DMS53 (cell line): Measurements from ENCODE around the gene CDKN2B.
"Not testable (repeated sequence)": the region's sequence is repeated elsewhere in the genome, so short reads cannot be mapped to it uniquely, and the experiment has no call there.

ENCODE experiments used
- DNase-seq: peaks from one replicate; lab custom pipeline; 2025; lab: John Stamatoyannopoulos, UW

CDKN2B gene, protein sequence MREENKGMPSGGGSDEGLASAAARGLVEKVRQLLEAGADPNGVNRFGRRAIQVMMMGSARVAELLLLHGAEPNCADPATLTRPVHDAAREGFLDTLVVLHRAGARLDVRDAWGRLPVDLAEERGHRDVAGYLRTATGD

DNA sequence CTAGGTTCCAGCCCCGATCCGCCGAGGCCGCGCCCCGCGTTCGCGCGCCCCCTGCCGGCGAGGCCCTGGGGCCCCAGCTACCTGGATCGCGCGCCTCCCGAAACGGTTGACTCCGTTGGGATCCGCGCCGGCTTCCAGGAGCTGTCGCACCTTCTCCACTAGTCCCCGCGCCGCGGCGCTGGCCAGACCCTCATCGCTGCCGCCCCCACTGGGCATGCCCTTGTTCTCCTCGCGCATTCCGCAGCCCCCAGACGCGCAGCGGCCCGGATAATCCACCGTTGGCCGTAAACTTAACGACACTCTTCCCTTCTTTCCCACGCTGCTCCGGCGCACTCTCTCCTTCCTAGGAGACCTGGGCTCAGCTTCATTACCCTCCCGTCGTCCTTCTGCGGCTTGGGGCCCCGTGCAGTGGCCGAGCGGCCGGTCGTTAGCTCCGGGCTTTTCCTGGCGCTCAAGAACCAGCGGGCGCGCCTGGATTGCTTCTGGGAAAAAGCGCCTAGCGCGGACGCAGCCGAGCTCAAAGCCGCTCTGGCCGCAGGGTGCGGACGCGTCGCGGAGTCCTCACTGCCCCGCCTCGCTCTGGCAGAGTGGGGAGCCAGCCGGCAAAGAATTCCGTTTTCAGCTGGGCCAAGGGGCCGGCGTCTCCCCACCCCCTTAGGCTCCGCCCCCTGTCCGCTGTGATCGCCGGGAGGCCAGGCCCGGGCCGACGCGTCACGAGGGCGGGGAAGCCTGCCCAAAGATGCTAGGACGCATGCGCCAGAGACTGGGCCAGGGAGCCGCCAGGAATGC, at the start of gene CDKN2B:
Gene CDKN2B (minus strand): TSS at position 589 of the 789 bp plus-strand sequence. CDS start 352 bp downstream, at position 237.
- DNase-seq = peak; percentile 95

DNA sequence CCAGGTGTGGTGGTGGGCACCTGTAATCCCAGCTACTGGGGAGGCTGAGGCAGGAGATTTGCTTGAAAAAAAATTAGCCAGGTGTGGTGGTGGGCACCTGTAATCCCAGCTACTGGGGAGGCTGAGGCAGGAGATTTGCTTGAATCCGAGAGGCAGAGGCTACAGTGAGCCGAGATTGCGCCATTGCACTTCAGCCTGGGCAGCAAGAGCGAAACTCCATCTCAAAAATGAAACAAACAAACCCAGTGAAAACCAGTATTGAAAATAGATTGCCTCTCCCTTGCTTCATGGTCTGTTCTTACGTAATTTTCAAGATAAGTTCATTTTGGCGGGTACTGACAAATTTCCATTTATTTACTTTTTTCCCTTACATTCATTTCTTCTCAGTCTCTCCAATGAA, 48.9 kb upstream of the CDKN2B start:
- DNase-seq = not testable (repeated sequence)

DNA sequence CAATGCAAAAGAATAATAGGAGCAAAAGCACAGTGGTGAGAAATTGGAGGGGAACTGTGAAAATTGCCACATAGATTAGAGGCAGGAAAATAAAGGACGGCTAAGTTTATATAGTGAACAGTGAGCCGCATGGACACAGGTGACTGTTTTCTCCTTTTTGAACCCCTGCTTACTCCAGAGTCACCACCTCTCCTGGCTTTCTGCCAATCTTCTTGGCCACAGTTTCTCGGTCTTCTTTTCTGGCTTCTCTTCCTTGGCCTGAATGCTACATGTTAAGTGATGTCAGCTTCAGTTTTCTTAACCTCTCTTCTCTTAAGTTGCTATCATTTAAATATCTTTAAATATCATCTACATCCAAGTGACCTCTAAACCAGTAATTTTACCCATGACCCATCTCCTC, 47.3 kb upstream of the CDKN2B start:
- no peak for DNase-seq

DNA sequence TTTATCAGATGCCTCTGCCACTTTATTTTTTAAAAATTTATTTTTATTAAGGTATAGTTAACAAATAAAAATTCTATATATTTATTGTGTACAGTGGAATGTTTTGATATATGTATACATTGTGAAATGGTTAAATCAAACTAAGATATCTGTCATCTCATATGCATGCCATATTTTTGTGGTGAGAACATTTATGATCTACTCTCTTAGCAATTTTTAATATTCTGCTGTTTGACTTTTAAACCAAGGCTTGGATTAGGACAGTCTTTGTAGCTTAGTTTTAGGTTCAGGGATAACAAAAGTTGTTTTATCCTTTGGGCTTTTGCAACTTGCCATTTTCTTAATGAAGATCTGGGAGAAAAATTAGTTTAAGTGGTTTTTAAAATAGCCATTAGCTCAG, 46.0 kb upstream of the CDKN2B start:
- DNase-seq = no peak

DNA sequence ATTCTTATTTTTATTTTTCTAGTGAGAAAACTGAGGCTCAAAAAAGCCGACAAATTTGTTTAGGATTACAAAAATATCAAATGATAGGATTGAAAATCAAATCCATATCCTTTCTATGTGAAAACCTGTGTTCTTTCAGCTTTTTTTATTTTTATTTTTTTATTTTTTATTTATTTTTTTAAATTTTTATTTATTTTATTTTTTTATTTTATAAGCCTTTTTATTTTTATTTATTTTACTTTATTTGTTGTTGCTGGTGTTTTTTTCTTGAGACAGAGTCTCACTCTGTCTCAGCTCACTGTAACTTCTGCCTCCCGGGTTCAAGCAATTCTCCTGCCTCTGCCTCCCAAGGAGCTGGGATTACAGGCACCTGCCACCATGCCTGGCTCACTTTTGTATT, 45.4 kb upstream of the CDKN2B start:
- DNase-seq = no peak

DNA sequence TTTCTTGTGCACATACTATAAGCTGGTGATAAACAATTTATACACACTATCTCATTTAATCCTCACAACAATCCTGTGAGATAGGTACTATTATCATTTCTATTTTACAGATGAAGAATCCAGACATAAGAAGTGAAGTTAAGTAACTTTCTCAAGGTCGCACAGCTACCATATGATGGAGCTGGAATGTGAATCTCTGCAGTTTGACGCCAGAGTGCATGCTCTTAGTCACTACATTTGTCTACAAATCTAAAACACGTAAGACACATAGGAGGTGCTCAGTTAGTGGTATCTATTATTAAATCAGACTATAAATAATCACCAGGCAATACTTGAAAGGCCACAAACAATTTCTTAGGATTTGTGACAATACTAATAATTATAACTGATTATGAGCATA, 45.0 kb upstream of the CDKN2B start:
- no peak for DNase-seq

DNA sequence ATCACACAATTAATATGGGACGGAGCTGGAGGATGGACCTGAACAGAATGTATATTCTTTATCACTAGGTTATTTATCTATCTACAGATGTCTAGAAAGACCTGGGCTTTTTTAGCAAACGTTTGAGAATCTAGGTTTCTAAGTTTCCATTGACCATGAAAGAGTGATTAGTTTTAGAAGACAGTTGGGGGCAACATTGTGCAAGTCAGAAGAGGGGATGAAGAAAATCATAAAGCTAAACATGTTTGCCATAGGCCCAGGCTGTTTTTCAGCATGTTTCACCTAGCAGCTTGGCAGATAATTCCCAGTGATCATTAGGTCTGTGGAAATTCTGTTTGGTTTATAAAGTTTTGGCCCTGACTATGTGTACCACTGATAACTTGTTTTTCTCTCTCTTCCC, 44.1 kb upstream of the CDKN2B start:
- no peak for DNase-seq

DNA sequence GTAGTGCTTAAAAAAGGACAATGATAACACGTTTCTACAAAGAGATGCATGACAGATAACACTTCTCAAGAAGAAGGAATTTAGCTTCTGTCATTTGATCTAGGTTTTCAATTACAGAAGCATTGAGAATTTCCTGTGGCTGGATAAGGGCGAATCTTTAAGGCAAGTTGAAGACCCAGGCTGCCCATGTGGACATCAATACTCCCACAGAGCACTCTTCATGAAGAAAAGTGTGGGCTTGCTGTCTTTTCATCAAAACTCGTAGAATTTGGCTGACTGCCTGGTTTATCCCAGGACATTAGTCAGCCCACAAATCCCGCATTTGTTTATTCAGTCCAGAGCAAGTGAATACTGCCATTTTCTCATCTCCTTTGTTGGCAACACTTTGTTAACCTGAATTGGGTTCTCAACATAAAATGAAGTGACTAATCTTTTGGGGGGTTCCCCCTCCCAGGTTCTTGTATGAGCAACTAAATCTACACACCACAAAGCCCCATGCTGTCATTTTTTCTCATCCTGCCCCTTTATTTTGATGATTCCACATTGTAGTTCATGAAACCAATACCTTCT, 43.4 kb upstream of the CDKN2B start:
- DNase-seq = peak; percentile 32

DNA sequence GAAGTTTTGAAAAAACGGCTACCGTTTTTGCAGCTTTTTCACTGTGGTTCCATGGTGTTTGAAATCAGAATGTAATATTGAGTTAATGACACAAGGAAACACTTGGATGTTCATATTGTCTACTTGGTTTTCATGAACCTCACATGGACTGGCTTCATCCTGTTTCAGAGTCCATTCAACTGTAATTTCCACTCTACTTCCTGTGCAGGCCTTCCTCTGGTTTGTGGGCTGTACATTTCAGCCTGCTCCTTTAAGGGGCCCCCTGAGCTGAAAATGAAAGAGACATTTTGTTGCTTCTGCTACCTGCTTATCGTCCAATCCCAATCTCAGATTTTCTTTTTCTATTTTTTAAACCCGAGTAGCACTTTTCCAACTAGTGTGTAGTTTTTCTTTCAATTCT, 41.8 kb upstream of the CDKN2B start:
- no peak for DNase-seq

DNA sequence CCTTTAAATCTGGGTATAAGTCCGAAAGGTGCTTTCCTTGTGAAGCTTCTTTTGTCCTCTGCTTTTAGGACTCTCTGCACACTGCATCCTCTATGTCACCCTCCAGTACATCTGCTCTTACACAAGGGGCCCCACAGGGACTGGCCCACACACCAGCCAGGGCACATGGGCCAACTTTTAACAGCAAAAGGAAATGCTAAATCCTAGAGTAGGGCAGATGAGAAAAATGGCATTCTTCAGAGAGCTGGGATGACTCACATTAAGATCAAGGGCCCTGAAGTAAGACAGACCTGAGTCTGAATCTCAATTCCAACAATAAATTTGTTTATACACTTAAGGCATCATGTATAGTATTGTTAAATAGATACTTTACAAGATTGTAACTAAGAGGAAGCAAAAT, 40.3 kb upstream of the CDKN2B start:
- no peak for DNase-seq

DNA sequence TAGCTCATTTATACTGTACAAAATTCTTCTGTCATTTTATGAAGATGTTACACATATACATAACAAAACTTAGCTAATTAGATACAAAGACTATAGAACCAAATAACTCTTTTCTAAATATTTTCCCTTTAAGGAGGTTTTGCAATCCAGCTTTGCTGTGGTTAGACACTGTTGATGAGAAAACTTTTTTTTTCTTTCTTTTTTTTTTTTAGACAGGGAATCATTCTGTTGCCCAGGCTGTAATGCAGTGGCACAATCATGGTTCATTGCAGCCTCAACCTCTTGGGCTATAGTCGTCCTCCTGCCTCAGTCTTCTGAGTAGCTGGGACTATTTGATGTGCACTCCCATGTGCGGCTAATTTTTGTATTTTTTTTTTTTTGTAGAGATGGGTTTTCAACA, 38.5 kb upstream of the CDKN2B start:
- no peak for DNase-seq

DNA sequence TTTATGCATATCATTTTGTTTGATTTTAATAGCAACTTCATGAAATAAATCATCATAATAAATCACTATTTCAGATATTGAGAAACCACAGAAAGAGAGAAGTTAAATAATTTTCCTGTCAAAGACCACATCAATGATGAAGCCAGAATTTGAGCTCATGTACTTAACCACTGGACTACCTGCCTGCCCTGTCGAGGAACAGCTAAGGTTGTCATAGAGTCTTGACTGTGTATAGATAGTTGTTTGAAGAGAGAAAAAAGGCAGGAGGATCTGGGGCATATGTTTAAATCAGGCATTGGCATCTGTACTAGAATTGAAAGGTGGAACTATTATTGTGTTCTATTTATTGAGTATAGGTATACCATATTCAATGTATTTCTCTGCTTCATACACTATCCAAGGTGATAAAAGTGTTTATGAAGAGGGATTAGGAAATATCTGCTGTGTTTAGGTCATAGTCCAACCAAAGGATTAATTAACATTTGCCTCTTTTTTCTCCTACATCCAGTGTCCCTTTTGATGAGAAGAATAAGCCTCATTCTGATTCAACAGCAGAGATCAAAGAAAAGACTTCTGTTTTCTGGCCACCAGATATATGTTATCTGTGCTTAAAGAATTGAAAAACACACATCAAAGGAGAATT, 37.3 kb upstream of the CDKN2B start:
- no peak for DNase-seq

DNA sequence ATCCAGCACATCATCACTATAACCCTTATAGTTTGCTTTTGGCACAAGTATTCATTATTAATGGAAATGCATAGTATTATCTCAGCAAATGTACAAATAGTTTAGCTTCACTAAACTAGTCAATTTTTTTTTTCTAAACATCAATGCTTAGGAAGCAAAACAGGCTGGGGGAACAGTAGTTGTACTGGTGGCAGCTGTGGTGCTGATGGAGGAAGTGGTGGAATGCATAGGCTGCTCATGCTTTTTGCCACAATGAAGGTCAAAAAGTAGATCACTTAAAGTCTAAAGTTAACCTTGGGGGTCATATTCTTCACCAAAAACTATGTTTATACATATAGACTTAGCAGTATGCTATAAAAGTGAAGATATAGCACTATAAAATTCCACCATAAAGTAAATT, 36.3 kb upstream of the CDKN2B start:
- DNase-seq = no peak

DNA sequence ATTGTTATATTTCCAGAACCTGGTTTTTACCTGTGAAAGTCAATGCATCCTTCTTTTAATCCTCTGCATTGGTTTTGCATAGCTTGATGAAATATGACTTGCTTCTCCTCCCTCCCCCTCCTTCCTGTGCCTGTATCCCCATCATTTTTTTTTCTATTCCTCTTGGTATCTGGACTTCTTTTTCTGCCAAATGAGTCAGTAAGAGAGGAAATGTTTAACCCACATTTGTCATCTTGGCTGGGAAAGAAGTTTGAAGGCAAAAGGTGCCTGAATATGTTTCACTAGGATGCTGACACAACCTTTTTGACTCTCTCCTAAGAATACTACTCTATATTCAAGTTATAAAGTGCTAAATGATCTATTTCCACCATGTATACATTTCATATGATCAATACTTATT, 35.5 kb upstream of the CDKN2B start:
- no peak for DNase-seq

DNA sequence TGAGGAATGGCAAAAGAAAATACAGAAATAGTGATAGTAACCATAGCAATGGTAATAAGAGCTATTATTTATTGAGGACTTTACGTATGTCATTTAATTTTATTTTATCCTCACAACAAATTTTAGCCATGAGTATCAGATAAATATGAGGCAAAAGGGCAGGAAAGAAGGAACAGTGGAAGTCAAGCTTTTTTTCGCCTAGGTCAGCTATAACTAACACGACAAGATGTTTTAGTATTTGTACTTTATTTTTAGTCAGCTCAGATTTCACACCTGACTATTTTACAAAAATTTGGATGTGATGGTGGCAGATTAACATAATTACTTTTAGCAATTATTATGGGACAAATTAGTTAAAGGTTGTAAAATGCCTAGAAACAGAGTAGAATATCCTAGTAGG, 34.8 kb upstream of the CDKN2B start:
- no peak for DNase-seq

DNA sequence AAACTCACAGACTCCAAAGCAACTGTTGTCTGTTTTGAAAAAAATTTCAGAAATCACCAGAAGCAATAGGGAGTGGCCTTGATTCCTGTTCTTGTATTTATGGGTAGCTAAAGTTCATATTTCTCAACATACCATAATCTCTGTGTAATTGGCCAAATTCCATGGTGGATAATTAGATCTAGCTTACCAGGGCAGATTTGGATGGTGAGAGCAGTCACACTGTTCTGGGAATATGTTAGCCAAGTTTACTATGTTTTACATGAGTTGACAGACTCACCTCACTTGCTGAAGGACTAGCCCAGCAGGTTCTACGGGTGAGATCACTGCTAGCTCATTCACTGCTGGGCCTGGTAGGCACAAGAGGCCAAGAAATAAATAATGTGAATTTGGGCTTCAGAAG, 32.7 kb upstream of the CDKN2B start:
- peak; percentile 78 for DNase-seq

DNA sequence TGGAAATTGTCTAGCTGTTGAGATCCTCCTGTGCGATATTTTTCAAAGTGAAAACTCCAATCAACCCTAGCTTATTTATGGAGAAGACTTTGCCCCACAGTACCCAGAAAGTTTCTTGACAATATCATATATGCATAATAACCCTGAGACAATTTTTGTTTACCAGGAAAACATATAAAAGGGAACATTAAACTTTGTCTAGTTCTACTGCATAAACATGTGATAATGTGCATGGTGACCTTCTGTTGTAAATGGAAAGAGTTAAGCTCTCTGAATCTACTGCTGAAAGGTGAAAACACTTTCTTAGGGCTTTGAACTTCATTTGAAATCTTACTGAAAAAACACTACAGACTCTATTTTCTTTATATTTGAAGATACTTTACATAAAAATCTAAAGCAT, 32.2 kb upstream of the CDKN2B start:
- DNase-seq = no peak

DNA sequence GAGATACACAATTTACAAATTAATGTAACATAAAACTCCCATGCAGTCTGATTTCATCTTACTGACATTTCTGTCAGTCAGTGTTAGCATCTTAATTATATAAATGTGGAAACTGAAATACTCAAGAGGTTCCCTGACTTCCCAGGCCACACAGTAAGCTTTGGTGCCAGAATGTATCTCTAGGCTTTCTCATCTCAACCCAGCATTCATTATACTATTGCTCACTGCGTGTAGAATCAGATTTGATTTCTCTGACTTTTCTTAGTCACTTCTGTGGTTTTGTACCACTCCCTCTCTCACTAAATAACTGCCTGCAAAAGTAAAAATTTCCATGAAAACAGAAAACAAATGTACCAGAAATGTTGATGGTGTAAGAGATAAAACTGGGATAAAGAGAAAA, 31.7 kb upstream of the CDKN2B start:
- DNase-seq = no peak

DNA sequence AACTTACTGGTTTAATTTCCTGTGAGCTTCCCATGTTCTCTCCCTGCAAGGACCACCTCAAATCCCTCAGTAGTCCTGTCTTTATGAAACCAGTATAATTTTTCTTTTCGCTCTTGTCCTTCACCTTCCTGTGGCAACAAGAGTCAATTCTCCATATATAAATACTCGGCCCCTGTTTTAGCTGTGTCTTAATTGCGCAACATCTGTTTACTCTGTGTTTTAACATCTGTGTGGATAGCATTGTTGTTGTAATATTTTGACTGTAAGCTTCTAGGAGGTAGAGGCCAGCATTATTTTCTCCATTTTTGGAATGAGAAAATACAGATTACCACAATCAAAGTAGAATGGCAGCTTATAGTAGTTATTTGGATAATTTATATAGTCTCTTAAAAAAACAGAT, 30.2 kb upstream of the CDKN2B start:
- DNase-seq = no peak

DNA sequence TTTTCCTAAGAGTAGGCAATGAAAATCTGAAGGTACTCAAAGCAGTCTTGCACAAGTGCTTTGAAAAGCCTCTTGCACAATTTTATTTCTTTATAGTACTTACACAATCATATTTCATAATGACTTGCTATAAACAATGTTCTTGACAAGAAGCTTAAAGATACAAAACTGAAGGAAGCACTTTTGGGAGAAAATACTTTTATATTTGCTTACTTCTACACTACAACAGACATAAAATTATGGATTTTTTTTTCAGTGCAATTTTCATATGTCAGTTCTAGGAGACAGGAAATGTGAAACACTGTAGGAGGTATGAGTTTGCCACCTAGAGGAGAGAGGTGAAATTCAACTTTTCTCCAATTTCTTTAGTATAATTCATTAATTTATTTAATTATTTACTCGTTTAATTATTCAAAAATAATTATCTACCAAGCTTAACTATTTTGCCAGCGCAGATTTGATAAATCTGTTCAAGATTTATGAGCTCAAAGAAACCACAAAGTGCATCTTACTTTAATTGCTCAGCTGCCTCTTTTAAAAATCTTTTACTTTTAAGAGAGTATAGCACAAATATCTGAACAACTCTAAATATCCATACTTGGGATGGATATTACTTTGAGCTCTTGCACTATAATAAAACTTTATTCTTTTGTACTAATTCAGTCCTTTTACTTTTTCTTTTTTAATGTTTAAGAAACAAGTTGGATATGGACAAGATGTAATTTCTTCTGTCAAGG, 29.0 kb upstream of the CDKN2B start:
- DNase-seq = peak; percentile 64

DNA sequence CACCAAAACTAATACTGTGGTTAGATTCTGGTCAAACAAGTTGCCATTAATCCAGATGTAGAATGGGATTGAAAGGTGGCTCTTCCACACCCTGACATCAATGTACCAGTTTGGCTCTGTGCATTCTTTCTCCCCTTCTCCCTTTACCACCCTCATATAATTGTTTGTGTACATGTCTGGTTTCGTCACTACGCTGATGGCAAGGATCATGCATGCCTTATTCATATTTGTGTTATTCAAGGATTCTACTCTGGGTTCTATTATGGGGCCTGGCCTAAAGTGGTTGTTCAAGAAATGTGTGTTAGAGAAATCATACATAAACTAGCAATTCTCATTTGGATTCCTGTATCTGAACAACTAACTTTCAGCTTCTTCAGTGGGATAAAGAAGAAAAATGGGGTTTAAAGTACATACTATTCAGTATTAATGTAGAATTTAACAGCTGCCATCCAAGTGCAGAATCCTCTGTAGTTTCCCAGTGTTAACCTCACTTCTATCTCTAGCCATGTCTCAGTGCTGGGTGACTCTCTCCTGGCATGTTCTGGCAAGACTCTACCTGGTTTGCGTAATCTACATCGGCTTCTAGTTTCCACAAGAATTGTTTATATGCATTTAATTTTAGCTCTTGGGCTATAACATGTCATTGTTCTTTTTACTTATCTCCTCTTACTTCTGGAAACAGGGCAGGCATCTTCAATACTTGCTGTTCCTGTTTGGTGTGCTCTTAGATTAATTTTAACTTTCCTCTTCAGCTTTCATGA, 27.9 kb upstream of the CDKN2B start:
- DNase-seq = no peak

DNA sequence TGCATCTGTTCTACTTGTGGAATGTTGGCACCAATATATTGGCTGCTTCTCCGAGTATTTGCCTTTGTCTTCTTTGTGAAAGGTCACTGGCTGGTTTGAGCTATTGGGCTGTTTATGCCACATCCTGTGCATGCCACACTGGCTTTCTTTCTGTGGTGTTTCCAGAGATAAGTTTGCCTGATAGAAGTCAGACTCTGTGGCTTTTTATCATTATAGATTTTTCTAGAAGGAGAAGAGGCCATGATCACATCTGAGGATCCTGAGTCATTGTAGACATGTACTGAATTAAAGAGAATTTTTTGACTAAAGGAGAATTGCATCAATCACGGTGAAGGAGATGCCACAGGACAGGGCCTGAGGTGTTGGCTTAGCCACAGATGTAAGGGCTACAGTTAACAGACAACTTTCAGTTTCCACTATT, 26.5 kb upstream of the CDKN2B start:
- DNase-seq = no peak
